Measurements from ENCODE around the gene RASSF8. TPM values are rescaled to one million over a fixed set of nuclear protein-coding genes. Genes with fewer than 3 reads are reported as not detected.

The RASSF8 gene
- total RNA-seq, 1 donor from 2014 or later, result 29.6 TPM

DNA sequence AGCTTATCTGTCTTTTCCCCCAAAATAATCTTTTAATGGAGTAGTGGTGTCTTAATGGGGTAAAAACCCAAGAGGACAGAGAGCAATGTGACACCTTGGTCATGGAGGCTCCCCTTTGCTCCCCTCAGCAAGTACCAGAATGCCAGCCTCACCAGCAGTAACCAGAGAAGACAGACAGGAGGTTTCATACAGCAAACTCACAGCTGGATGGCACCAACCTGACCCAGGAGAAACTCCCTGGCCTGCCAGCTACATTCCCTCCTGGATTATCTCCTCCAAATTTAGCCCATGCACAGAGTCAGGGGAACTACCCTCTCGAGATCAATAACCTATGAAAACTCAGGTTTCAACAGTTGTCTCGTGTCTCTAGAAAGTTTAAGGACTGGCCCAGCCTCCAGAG lies 150.4 kb downstream of the RASSF8 start:
- no peak overlapping the region for H3K4me3 ChIP-seq (ENCODE audit: low read depth, low read length)
- TF ChIP-seq, protein P1, sequence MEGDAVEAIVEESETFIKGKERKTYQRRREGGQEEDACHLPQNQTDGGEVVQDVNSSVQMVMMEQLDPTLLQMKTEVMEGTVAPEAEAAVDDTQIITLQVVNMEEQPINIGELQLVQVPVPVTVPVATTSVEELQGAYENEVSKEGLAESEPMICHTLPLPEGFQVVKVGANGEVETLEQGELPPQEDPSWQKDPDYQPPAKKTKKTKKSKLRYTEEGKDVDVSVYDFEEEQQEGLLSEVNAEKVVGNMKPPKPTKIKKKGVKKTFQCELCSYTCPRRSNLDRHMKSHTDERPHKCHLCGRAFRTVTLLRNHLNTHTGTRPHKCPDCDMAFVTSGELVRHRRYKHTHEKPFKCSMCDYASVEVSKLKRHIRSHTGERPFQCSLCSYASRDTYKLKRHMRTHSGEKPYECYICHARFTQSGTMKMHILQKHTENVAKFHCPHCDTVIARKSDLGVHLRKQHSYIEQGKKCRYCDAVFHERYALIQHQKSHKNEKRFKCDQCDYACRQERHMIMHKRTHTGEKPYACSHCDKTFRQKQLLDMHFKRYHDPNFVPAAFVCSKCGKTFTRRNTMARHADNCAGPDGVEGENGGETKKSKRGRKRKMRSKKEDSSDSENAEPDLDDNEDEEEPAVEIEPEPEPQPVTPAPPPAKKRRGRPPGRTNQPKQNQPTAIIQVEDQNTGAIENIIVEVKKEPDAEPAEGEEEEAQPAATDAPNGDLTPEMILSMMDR (conservative IDR thresholded peaks at IDR 0.05; ENCODE audit: low read depth, low read length), result no peak
- no peak for DNase-seq (ENCODE audit: low read depth)

DNA sequence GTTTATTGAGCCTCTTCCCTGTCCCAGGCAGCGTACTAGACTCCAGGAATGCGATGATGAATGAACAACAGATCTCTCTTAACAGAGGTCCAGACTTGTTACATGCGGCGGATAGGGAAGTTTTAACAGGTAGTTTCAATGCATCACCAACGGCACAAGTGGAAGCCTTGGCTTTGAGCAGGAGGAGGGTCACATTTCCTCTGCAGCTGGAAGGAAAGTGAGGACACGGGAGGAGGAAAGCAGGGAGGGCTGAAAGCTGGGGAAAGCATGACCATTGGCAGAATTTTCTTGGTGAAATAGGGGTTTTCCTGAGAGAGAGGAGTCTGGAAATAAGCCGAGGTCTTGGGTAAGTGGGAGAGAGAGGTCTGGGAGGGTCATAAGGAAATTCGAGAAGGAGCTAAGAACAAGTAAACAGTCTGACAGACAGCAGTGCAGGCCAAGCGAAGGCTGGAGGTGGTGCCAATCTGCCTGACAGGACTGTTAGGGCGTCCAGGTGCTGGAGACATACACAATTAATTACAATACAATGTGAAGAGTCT lies 150.9 kb downstream of the RASSF8 start:
- H3K4me3 ChIP-seq (ENCODE audit: low read depth, low read length), result no peak overlapping the region
- DNase-seq (ENCODE audit: low read depth), result no peak
- TF ChIP-seq, protein P1 (conservative IDR thresholded peaks at IDR 0.05; ENCODE audit: low read depth, low read length), result no peak

DNA sequence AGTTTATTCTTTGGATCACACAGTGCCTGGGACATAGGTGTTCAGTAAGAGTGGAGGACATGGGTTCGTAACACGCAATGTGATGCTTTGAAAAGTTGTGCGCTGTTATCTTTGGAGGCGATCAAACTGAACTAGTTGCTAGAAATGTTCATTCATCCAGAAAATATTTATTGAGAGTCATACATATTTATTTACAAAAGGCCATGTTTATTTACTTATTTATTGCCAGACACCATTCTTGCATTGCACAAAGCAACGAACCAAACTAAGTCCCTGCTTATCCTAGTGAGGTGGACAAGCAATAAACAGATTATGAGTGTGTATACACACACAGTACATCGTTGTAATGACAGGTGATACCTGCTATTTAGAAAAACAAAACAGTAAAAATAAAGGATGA lies 153.8 kb downstream of the RASSF8 start:
- H3K4me3 ChIP-seq (ENCODE audit: low read depth, low read length), result no peak overlapping the region
- TF ChIP-seq, protein P1 (conservative IDR thresholded peaks at IDR 0.05; ENCODE audit: low read depth, low read length), result no peak
- DNase-seq (ENCODE audit: low read depth), result no peak

DNA sequence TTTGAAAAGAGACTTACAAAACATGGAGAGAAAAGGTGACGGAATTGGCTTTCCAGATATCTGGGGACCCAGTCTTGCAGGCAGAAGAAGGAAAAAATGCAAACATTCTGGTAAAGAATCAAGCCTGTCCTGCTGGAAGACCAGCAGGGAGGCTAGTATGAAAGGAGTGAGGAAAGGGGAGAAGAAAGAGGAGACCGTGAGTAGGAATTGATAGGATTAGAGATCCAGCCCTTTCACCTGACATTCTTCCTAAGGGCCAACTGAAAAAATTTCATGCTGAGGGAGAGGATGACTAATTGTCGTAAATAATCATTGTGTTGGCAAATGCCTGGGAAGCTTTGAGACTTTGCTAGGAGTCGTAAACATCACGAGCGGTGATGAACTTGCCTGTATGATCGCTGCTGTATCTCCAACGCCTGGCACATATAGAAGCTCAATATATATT lies 154.2 kb downstream of the RASSF8 start:
- no peak overlapping the region for H3K4me3 ChIP-seq (ENCODE audit: low read depth, low read length)

DNA sequence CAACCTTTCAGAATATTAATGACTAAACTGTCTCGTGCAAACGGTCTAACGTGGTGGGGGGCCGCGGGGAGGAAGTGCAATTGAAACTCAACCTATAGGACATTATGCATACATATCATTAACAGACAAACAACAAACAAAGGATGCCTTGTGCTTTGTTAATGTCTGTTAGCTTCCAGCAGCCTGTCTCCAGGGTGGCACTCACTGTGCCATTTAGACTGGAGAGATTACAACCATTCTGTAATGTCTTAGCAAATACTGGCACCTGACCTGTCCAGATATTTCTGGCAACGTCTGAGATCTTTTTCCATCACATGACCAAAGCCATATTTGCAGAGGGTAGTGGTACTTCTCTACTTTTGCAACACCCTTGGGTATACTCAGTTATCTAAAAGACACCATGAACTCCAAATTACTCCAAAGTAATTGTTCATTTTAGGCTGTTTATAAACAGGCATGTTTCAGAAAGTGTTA lies 154.7 kb downstream of the RASSF8 start:
- TF ChIP-seq, protein P1 (conservative IDR thresholded peaks at IDR 0.05; ENCODE audit: low read depth, low read length), result no peak
- H3K4me3 ChIP-seq (ENCODE audit: low read depth, low read length), result peak overlapping the region; percentile 60
- DNase-seq (ENCODE audit: low read depth), result no peak

More for the DNA sequence above, 154.2 kb downstream of the RASSF8 start:
- DNase-seq (ENCODE audit: low read depth), result no peak
- TF ChIP-seq, protein P1 (conservative IDR thresholded peaks at IDR 0.05; ENCODE audit: low read depth, low read length), result no peak

DNA sequence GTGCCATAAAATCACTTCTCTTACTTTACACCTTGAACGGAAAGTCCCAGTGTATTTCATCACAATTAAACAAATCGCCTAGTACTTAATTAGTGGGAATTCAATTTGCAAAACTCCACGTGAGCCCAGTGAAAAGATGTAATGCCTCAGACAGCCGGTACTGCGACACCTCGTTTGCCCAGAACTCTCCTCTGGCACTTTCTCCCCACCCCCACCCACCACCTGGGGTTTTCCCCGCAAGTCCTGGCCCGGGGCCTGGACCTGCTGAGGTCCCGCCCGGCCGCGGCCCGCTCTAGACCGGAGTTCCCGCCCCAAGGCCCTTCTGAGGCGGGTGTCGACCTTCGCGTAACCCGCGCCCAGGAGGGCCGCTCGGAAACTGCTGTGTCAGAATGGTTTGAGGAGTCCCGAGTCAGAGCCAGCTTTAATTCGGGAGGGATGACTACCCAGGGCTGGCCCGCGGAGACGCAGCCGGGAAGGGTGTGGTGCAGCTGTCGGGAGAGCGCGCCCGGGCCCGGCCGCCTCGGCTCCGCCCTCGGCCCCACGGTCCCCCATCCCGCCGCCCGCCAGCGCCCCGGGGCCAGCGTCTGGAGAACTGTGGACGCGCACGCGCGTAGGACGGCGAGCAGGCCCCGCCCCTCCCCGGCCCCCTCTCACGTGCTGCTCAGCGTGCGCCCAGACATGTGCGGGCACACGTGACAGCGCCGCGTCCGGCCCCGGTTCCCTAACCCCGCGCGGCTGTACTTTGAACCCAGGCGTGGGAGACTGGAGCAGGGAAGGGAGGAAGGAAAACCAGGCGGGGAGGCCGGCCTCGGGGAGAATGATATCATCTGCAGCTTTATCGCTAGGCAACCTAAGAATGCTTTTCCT lies 155.6 kb downstream of the RASSF8 start:
- H3K4me3 ChIP-seq (ENCODE audit: low read depth, low read length), result peak overlapping the region; percentile 60
- TF ChIP-seq, protein P1 (conservative IDR thresholded peaks at IDR 0.05; ENCODE audit: low read depth, low read length), result peak; percentile 40
- DNase-seq (ENCODE audit: low read depth), result no peak
